Measurements from ENCODE around the gene TWIST2.

The TWIST2 gene

GRCh38 chr2:238895361-238895882 is 47.5 kb downstream of the TWIST2 start:
- no peak for DNase-seq (ENCODE audit: low spot score)
- in situ Hi-C loops (cut with MboI; ENCODE audit: low sequenced_read_pairs, unreplicated experiment) = no loop called here

GRCh38 chr2:238895891-238896600 is 48.2 kb downstream of the TWIST2 start:
- no peak for DNase-seq (ENCODE audit: low spot score)
- in situ Hi-C loops (cut with MboI; ENCODE audit: low sequenced_read_pairs, unreplicated experiment) = no loop called here
- TF ChIP-seq CTCF (IDR thresholded peaks at IDR 0.05; ENCODE audit: borderline replicate concordance, control extremely low read depth, extremely low read depth, insufficient read depth, missing control alignments) = no peak

More at GRCh38 chr2:238895361-238895882, 47.5 kb downstream of the TWIST2 start:
- no peak for TF ChIP-seq CTCF (IDR thresholded peaks at IDR 0.05; ENCODE audit: borderline replicate concordance, control extremely low read depth, extremely low read depth, insufficient read depth, missing control alignments)

- no peak for DNase-seq (ENCODE audit: low spot score)
- TF ChIP-seq CTCF (IDR thresholded peaks at IDR 0.05; ENCODE audit: borderline replicate concordance, control extremely low read depth, extremely low read depth, insufficient read depth, missing control alignments) = no peak
- in situ Hi-C loops (cut with MboI; ENCODE audit: low sequenced_read_pairs, unreplicated experiment) = no loop called here
Observed at GRCh38 chr2:238896641-238897040, 48.8 kb downstream of the TWIST2 start.

GRCh38 chr2:238897122-238897880 is 49.4 kb downstream of the TWIST2 start:
- no peak for DNase-seq (ENCODE audit: low spot score)
- no peak for TF ChIP-seq CTCF (IDR thresholded peaks at IDR 0.05; ENCODE audit: borderline replicate concordance, control extremely low read depth, extremely low read depth, insufficient read depth, missing control alignments)
- in situ Hi-C loops (cut with MboI; ENCODE audit: low sequenced_read_pairs, unreplicated experiment) = no loop called here

GRCh38 chr2:238897911-238898311 is 50.0 kb downstream of the TWIST2 start:
- no peak for DNase-seq (ENCODE audit: low spot score)
- TF ChIP-seq CTCF (IDR thresholded peaks at IDR 0.05; ENCODE audit: borderline replicate concordance, control extremely low read depth, extremely low read depth, insufficient read depth, missing control alignments) = no peak
- in situ Hi-C loops (cut with MboI; ENCODE audit: low sequenced_read_pairs, unreplicated experiment) = no loop called here

GRCh38 chr2:238898534-238899281 is 50.8 kb downstream of the TWIST2 start:
- no peak for DNase-seq (ENCODE audit: low spot score)
- in situ Hi-C loops (cut with MboI; ENCODE audit: low sequenced_read_pairs, unreplicated experiment) = no loop called here
- no peak for TF ChIP-seq CTCF (IDR thresholded peaks at IDR 0.05; ENCODE audit: borderline replicate concordance, control extremely low read depth, extremely low read depth, insufficient read depth, missing control alignments)

All from GM13976 (cell line).